ENCODE data around the gene SERPINB7. TPM values are rescaled to one million over a fixed set of nuclear protein-coding genes. Genes with fewer than 3 reads are reported as not detected.

The SERPINB7 gene, protein sequence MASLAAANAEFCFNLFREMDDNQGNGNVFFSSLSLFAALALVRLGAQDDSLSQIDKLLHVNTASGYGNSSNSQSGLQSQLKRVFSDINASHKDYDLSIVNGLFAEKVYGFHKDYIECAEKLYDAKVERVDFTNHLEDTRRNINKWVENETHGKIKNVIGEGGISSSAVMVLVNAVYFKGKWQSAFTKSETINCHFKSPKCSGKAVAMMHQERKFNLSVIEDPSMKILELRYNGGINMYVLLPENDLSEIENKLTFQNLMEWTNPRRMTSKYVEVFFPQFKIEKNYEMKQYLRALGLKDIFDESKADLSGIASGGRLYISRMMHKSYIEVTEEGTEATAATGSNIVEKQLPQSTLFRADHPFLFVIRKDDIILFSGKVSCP
- total RNA-seq (2021): not detected in 3 replicates
- not detected for Bru-seq, nascent RNA
- long read RNA-seq, experiment 1, partial matches to known transcripts: 0 of 1 reads
- long read RNA-seq, experiment 1, other reads (novel, unspliced or antisense): 1 of 1 reads
- long read RNA-seq, experiment 2: 0 reads
- long read RNA-seq, experiment 3: 0 reads

- Mint-ChIP-seq H3K27ac (no peak within 1 kb of the TSS), H3K27me3 (ENCODE audit: low read depth) (no peaks in the 10 kb centered on the region), H3K4me3 (no peak within 1 kb of the TSS), H3K36me3 (no peaks in the 10 kb centered on the region), H3K4me1 (no peaks in the 10 kb centered on the region), H3K9me3 (no peaks in the 10 kb centered on the region)
- TF ChIP-seq ZNF138 (CRISPR knock-in tag; conservative IDR thresholded peaks at IDR 0.05) (no peak), NFATC4 (CRISPR knock-in tag; IDR thresholded peaks at IDR 0.05) (no peak), ZNF416 (CRISPR knock-in tag; IDR thresholded peaks at IDR 0.05) (no peak), CREB1 (CRISPR knock-in tag; IDR thresholded peaks at IDR 0.05) (no peak), MYBL2 (CRISPR knock-in tag; IDR thresholded peaks at IDR 0.05) (no peak), ELF4 (CRISPR knock-in tag; IDR thresholded peaks at IDR 0.05; ENCODE audit: low read depth) (no peak), NR3C1 (CRISPR knock-in tag; conservative IDR thresholded peaks at IDR 0.05; ENCODE audit: low read depth) (no peak), ATF6 (CRISPR knock-in tag; IDR thresholded peaks at IDR 0.05) (no peak)
- TF ChIP-seq, protein P1, sequence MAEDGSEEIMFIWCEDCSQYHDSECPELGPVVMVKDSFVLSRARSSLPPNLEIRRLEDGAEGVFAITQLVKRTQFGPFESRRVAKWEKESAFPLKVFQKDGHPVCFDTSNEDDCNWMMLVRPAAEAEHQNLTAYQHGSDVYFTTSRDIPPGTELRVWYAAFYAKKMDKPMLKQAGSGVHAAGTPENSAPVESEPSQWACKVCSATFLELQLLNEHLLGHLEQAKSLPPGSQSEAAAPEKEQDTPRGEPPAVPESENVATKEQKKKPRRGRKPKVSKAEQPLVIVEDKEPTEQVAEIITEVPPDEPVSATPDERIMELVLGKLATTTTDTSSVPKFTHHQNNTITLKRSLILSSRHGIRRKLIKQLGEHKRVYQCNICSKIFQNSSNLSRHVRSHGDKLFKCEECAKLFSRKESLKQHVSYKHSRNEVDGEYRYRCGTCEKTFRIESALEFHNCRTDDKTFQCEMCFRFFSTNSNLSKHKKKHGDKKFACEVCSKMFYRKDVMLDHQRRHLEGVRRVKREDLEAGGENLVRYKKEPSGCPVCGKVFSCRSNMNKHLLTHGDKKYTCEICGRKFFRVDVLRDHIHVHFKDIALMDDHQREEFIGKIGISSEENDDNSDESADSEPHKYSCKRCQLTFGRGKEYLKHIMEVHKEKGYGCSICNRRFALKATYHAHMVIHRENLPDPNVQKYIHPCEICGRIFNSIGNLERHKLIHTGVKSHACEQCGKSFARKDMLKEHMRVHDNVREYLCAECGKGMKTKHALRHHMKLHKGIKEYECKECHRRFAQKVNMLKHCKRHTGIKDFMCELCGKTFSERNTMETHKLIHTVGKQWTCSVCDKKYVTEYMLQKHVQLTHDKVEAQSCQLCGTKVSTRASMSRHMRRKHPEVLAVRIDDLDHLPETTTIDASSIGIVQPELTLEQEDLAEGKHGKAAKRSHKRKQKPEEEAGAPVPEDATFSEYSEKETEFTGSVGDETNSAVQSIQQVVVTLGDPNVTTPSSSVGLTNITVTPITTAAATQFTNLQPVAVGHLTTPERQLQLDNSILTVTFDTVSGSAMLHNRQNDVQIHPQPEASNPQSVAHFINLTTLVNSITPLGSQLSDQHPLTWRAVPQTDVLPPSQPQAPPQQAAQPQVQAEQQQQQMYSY (CRISPR knock-in tag; IDR thresholded peaks at IDR 0.05): no peak
- ChIA-PET CTCF (no interaction called here), POLR2A (no interaction called here)
- DNase-seq (ENCODE audit: low spot score) (no peak), ATAC-seq (no peak)
Observed at GRCh38 chr18:63775166-63775730, at the start of gene SERPINB7. TSS of gene SERPINB7 (plus strand) at chr18:63775418. CDS start at chr18:63782373, 6,955 bp downstream.

DNA sequence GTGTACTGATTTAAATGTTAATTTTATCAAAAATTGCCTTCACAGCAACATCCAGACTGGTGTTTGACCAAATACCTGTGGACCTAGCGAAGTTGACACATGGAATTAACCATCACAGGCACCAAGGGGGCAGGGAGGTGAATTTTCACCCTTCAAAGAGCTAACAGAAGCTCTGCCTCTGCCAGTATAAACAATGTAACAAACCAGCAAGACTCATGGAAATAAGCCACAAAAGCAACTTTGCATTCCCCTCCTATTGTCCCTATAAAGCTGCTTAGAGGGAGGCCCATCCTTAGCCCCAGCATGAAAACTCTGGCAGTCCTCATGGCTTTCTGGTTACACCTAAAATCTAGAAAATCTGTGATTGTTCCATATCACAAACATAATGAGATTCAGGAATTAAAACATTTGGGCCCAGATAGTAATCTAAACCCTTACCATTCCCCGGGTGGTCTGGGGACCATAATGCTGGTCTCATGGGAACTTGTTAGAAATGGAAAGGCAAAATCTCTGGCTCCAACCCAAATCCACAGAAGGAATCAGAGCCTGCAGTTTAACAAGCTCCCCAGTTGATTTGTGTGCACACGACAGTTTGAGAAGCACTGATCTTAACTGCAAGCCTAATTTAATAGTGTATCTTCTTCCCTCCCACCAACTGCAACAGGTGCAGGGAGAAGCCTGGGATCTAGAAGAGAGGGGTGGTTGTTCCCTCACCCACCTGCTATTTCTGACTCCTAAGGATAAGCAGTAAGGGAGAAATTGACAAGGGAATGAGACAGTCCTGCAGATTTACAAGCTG, 49.3 kb upstream of the SERPINB7 start:
- no peak for DNase-seq (ENCODE audit: low spot score)
- Mint-ChIP-seq H3K4me3 (no peak overlapping the region), H3K27ac (no peak overlapping the region), H3K36me3 (no peaks in the 10 kb centered on the region), H3K4me1 (peaks cover 7% of the 10 kb centered on the region), H3K27me3 (ENCODE audit: low read depth) (no peaks in the 10 kb centered on the region; the same call in 1 of the 2 replicates), H3K9me3 (no peaks in the 10 kb centered on the region; the same call in 1 of the 2 replicates)
- peak; percentile 60 for ATAC-seq
- ChIA-PET CTCF (no interaction called here), POLR2A (no interaction called here)
- TF ChIP-seq ZSCAN18 (CRISPR knock-in tag; IDR thresholded peaks at IDR 0.05) (no peak), ZNF121 (CRISPR knock-in tag; IDR thresholded peaks at IDR 0.05) (no peak), ZBTB43 (CRISPR knock-in tag; IDR thresholded peaks at IDR 0.05) (no peak), MXD4 (CRISPR knock-in tag; IDR thresholded peaks at IDR 0.05; ENCODE audit: borderline replicate concordance) (no peak), ZNF512 (CRISPR knock-in tag; IDR thresholded peaks at IDR 0.05; ENCODE audit: borderline replicate concordance) (no peak)
- TF ChIP-seq, protein P2, sequence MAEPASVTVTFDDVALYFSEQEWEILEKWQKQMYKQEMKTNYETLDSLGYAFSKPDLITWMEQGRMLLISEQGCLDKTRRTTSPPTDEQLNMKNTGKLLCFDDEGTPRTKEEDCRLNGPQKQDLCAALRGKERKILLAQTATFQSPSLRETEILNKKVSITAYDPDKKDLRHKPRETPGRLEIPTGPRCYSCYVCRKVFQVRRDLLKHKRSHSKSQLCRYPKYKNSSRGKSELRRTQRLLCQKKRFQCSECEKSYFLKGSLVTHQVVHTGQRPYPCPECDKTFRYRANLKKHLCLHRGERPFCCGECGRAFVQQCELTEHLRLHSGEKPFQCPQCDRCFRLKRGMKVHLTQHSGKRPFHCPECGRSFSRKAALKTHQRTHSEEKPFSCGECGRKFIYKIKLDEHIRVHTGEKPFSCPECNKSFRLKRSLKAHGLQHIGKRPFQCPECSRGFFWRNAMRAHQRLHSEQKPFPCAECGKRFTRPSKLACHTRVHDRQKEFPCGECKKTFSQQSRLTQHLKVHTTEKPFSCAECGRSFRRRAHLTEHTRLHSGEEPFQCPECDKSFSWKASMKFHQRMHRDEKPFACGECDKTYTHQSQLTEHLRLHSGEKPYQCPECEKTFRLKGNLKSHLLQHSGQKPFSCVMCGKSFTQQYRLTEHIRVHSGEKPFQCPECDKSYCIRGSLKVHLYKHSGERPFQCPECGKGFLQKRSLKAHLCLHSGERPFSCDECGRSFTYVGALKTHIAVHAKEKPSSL (CRISPR knock-in tag; conservative IDR thresholded peaks at IDR 0.05): no peak
- TF ChIP-seq, protein P3, sequence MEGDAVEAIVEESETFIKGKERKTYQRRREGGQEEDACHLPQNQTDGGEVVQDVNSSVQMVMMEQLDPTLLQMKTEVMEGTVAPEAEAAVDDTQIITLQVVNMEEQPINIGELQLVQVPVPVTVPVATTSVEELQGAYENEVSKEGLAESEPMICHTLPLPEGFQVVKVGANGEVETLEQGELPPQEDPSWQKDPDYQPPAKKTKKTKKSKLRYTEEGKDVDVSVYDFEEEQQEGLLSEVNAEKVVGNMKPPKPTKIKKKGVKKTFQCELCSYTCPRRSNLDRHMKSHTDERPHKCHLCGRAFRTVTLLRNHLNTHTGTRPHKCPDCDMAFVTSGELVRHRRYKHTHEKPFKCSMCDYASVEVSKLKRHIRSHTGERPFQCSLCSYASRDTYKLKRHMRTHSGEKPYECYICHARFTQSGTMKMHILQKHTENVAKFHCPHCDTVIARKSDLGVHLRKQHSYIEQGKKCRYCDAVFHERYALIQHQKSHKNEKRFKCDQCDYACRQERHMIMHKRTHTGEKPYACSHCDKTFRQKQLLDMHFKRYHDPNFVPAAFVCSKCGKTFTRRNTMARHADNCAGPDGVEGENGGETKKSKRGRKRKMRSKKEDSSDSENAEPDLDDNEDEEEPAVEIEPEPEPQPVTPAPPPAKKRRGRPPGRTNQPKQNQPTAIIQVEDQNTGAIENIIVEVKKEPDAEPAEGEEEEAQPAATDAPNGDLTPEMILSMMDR (IDR thresholded peaks at IDR 0.05): no peak

All from WTC11 (cell line).